Fibroblast of the conjunctiva (primary cell): ENCODE measurements around the gene ZNF534.
"Not testable (repeated sequence)": the region's sequence is repeated elsewhere in the genome, so short reads cannot be mapped to it uniquely, and the experiment has no call there.

Experiments used
- DNase-seq: peaks from one replicate; pipeline ENCODE4 v3.0.0-alpha.2; 2010; ENCODE audit warnings: low read depth

Gene ZNF534

DNA sequence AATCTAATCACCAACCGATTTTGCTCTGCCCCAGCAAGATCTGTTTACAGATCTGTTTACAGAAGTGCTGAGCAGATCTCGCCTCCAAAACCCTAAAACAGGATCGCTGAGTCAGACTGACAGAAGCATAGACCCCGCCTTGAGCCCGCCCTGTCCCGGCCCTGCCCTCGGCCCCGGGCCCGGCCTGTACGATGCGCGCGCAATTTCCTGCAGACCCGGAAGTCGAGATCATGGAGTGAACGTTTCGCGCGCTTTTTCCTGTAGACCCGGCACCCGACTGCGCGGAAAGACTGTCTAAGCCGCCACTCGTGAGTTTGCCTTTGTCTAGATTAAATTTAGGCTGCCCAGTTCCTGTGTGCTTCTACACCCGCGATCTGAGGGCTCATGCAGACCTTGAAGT is at the start of gene ZNF534:
Gene ZNF534, plus strand, starts transcription at position 212 of the 400 bp plus-strand sequence. CDS start 2,327 bp downstream, outside the sequence.
- DNase-seq, result no peak

DNA sequence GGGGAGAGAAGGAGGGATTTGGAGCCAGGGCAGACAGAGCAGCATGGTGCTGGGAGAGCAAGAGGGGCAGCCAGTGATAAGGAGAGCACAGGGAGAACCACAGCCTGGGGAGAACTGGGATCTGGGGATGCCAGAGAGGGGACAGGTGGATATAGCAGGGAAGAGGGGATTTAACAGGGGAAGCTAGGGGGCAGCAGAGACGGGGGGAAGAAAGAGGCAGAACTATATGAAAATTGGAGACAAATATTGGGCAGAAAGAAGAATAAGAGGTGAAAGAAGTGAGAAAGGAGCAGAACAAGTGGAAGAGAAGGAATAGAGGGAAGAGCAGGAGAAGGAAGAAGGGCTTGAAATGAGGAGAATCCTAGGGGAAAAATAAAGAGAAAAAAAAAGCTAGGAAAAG is 37.8 kb upstream of the ZNF534 start:
- no peak for DNase-seq

DNA sequence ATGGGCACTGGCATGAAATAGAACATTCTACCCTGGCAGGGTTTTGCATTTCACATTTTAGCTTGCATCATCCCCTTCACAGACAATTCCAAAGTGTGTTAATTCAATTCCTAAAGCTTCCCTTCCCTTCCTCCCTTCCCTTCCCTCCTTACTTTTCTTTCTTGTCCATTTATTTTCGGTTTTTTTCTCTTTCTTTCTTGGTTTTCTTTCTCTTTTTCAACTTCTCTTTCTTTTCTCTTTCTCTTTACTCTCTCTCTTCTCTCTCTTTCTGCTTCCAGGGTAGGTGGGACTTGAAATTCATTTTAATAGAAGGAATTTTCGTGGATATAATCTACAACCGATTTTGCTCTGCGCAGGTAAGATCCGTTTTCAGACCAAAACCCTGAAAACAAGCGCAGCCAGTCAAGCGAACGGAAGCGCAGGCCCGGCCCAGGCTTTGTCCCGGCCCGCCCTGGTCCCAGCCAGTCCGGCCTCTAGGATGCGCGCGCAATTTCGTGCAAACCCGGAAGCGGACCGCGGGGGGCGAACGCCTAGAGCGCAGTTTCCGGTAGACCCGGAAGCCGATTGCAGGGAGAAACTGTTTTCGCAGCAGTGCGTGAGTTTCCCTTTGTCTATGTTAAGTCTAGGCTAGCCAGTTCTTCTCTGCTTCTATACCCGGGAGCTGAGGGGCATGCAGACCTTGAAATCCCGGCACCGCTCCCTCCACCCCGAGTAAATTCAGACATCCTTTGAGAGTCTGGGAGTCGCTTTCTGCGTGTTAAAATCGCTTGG is 31.5 kb upstream of the ZNF534 start, which contains the start of gene ZNF528:
Gene ZNF528, plus strand, starts transcription at position 540 of the 771 bp plus-strand sequence. CDS start 4,165 bp downstream, outside the sequence.
- peak; percentile 87 for DNase-seq

- DNase-seq, result no peak
These were observed 30.9 kb upstream of the ZNF534 start for GRCh38 chr19:52398081-52398441.

DNA sequence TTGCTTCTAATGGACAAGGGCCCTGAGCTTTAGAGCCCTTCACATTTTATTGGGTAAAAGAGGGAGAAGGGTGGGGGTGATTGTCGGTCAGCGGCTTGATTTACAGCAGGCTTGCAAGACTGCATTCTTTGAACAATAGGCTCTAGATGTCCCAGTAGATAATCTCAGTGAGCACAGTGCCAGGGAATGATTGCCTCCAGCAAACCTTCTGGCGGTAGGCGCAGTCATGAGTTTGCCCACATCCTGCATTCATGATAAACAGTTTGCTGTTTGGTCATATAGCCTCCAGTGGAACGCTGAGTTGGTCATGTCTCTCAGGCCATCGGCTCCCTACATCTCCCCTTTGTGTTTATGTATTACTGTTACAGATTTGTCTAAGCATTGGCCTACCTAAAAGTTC is 18.7 kb upstream of the ZNF534 start:
- no peak for DNase-seq

- no peak for DNase-seq
These were observed 13.2 kb upstream of the ZNF534 start for GRCh38 chr19:52415711-52416110.

DNA sequence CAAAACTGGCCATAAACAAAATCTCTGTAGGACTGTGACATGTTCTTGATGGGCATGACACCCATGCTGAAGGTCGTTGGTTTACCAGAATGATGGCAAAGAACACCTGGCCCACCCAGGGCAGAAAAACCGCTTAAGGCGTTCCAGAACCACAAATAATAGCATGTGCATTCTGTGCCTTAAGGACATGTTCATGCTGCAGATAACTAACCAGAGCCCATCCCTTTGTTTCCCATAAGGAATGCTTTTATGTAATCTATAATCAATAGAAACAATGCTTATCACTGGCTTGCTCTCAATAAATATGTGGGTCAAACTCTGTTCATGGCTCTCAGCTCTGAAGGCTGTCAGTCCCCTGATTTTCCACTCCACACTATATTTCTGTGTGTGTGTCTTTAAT is 13.2 kb downstream of the ZNF534 start:
- DNase-seq, result no peak

DNA sequence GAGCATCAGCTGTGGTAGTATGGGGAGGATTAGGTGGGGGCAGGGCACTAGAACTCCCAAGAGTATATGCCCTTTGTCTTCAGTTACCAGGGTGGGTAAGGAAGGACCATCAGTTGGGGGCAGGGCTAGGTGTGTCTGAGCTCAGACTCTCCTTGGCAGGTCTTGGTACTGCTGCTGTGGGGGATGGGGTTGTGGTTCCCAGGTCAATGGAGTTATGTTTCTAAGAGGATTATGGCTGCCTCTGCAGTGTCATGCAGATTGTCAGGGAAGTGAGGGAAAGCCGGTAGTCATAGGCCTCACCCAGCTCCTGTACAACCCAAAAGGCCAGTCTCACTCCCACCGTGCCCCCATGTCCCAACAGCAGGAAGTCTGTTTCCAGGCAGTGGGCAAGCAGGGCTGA is 15.6 kb downstream of the ZNF534 start:
- no peak for DNase-seq

- DNase-seq, result no peak
These were observed 22.3 kb downstream of the ZNF534 start for GRCh38 chr19:52451241-52451640.

DNA sequence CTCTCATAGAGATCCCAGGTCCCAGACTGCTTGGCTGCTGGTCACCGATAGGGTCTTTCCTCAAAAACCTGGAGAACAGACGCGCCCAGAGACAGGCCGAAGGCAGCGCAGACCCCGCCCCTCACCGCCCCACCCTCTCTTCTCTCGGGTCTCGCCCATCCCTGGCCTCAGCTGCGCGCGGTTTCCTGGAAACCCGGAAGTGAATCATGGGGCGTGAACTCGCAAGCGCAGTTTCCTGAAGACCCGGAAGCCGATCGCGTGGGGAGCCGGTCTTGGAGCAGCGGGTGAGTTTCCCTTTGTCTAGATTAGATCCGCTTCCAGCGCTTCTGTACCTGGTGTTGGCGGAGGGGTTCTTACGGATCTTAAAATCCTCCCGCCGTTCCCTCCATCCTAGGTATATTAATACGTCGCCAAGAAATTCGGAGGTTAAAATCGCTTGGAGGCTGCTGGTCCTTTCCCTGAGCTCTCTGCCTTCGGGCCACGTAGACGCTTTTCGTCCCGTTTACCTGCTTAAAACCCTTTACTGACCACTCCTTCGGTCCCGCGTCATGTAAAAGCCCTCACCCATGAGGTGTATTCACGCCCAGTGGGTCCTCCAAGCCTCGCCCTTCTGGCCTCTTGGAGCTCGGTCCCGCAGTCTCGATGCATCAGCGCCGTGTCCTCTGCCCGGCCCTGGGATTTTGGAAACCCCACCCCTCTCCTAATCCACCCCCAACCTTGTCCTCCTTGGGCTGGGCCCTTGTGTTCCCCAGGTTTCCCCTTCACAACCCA is 24.6 kb downstream of the ZNF534 start, which contains the start of gene ZNF578:
Gene ZNF578, plus strand, starts transcription at position 230 of the 771 bp plus-strand sequence. CDS start 48,293 bp downstream, outside the sequence.
- DNase-seq, result peak; percentile 77

GRCh38 chr19:52464798-52465470 is 36.0 kb downstream of the ZNF534 start:
- no peak for DNase-seq

GRCh38 chr19:52473655-52474350 is 44.9 kb downstream of the ZNF534 start:
- no peak for DNase-seq

DNA sequence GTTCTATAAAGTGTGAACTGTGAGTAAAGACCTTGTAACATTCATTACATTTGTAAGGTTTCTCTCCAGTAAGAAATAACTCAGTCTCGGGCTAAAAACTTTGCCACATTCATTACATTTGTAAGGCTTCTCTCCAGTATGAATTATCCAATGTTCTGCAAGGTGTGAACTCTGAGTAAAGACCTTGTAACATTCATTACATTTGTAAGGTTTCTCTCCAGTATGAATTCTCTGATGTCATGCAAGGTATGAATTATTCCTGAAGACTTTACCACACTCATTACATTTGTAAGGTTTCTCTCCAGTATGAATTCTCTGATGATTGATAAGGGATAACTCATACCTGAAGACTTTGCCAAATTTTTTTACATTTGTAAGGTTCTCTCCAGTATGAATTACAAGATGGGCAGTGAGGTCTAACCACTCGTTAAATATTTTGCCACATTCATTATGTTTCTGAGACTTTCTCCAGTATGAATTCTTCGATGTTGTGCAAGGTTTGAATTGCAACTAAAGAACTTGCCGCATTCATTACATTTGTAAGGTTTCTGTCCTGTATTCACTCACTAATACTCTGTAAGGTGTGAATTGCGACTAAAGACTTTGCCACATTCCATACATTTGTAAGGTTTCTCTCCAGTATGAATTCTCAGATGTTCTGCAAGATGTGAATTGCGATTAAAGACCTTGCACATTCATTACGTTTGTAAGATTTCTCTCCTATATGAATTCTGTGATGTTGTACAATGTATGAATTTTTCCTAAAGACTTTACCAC is 45.6 kb downstream of the ZNF534 start:
- no peak for DNase-seq

- not testable (repeated sequence) for DNase-seq
These were observed 55.3 kb downstream of the ZNF534 start for GRCh38 chr19:52484111-52484743.

DNA sequence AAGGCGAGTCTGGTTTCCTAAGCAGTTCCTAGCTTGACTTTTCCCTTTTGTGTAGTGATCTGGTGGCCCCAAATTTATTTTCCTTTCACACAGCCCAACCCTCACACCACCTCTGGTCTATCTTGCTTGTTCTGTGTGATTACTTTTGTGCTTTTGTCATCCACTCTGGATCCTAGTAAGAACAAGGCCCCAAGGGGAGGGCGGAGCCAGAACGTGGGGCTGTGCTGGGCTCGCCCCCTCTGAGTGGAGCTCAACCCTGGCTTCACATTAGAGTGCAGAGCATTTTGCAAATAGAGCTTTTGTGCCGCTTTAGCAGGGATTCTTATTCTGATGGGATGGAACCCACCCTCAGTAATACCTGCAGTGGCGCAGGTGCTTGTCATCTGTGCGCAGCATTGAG is 56.1 kb downstream of the ZNF534 start:
- not testable (repeated sequence) for DNase-seq

GRCh38 chr19:52485561-52486240 is 56.8 kb downstream of the ZNF534 start:
- DNase-seq, result not testable (repeated sequence)

DNA sequence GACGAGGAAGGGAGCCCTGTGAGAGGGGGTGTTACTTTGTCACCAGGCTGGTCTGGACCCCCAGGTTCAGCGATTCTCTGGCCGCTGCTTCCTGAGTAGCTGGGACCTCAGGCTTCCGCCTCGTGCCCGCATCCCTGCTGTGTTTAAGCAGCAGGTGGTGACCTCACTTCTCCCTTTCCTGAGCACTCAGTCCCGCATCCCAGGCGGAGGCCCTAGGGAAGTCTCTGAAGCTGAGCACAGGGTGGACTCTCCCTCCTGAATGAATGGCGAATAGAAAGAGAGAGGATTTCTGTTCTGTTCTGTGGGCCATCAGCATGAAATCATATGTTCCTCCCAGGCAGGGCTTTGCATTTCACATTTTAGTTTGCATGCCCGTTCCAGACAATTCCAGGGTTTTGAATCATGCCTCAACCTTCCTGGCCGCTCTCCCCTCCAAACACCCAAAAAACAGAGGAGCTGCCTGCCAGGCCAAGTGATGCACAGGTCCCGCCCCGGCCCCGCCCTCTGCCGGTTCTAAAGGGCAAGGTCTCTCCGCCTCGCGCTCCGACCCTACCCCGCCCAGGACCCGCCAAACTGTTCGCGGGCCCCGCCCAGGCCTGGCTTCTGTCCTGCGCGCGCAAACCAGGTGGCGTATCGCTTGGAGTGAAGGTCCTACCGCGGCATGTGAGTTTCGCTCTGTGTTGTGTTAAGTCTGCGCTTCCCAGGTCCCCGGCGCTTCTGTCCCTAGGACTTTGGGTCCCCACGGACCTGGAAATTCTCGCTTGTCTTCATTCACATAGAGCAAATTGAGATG is 63.4 kb downstream of the ZNF534 start:
- DNase-seq, result no peak

- DNase-seq, result no peak
These were observed 64.1 kb downstream of the ZNF534 start for GRCh38 chr19:52492994-52493470.

- DNase-seq, result no peak
These were observed 65.6 kb downstream of the ZNF534 start for GRCh38 chr19:52494518-52494917.
